OCI-LY3 (cell line): ENCODE measurements around the gene BABAM2.

ENCODE experiments used
- H2AFZ ChIP-seq: fragments of 200-600, 300-600 bp; shearing (Covaris generic); 2 replicates; pipeline ENCODE4 v1.6.0; 2014; ENCODE audit warnings: antibody characterized with exemption, low read depth, low read length
- H3K27ac ChIP-seq: fragments of 200-600, 300-600 bp; sonication (generic); 2 replicates; pipeline ENCODE4 v1.5.1; 2014; ENCODE audit warnings: mild to moderate bottlenecking, low read length, moderate library complexity, mixed read lengths
- H3K27me3 ChIP-seq: fragments of 200-600, 300-600 bp; sonication (generic); 2 replicates; pipeline ENCODE4 v1.6.1; 2014; ENCODE audit warnings: low read depth, low read length, mixed read lengths
- H3K36me3 ChIP-seq: fragments of 200-600, 300-600 bp; sonication (generic); replicated peaks from 2 replicates; pipeline ENCODE3; 2014; ENCODE audit warnings: low read depth, low read length, mixed read lengths
- H3K4me1 ChIP-seq: fragments of 300-600, 200-600 bp; sonication (generic); 2 replicates; pipeline ENCODE4 v1.6.1; 2014; ENCODE audit warnings: low read length, mixed read lengths
- H3K4me2 ChIP-seq: fragments of 200-600, 300-600 bp; sonication (generic); 2 replicates; pipeline ENCODE4 v1.6.1; 2014; ENCODE audit warnings: low read length, mixed read lengths
- H3K4me3 ChIP-seq: fragments of 300-600, 200-600 bp; sonication (generic); 2 replicates; pipeline ENCODE4 v1.5.1; 2014; ENCODE audit warnings: antibody characterized with exemption, mild to moderate bottlenecking, low read length, moderate library complexity
- H3K79me2 ChIP-seq: fragments of 300-600, 200-600 bp; shearing (Covaris generic); 2 replicates; pipeline ENCODE4 v1.6.1; 2014; ENCODE audit warnings: mild to moderate bottlenecking, low read length, mixed read lengths
- H3K9ac ChIP-seq: fragments of 300-600, 200-600 bp; shearing (Covaris generic); 2 replicates; pipeline ENCODE4 v1.6.0; 2014; ENCODE audit warnings: mild to moderate bottlenecking, low read length, moderate library complexity
- H3K9me3 ChIP-seq: fragments of 200-600, 300-600 bp; shearing (Covaris generic); 2 replicates; pipeline ENCODE4 v1.6.1; 2014; ENCODE audit warnings: low read length, mixed read lengths; ENCODE audit not compliant: insufficient read depth
- H4K20me1 ChIP-seq: fragments of 200-600, 300-600 bp; sonication (generic); 2 replicates; pipeline ENCODE4 v1.6.1; 2016; ENCODE audit warnings: low read length, mixed read lengths; ENCODE audit not compliant: insufficient read depth
- EZH2phosphoT487 ChIP-seq: fragments of 200-600 bp; shearing (Covaris generic); IDR thresholded peaks from 2 replicates; pipeline ENCODE4 v1.6.1; 2018; ENCODE audit warnings: antibody characterized with exemption, mixed run types, low read depth
- TF ChIP-seq, protein P1 (sequence below): fragments of 200-600, 300-600 bp; sonication (generic); IDR thresholded peaks from 2 replicates; pipeline ENCODE4 v1.5.1; 2014; ENCODE audit warnings: antibody characterized with exemption, low read length, low read depth

The BABAM2 gene

GRCh38 chr2:28355521-28356094, 465.1 kb downstream of the BABAM2 start:
- no peaks in the 10 kb centered on the region for H3K79me2 ChIP-seq
- peaks cover 35% of the 10 kb centered on the region for H3K4me1 ChIP-seq
- H3K9me3 ChIP-seq: no peaks in the 10 kb centered on the region
- H3K27me3 ChIP-seq: no peaks in the 10 kb centered on the region
- no peak overlapping the region for H3K4me3 ChIP-seq
- no peak for TF ChIP-seq EZH2phosphoT487
- TF ChIP-seq, protein P1, sequence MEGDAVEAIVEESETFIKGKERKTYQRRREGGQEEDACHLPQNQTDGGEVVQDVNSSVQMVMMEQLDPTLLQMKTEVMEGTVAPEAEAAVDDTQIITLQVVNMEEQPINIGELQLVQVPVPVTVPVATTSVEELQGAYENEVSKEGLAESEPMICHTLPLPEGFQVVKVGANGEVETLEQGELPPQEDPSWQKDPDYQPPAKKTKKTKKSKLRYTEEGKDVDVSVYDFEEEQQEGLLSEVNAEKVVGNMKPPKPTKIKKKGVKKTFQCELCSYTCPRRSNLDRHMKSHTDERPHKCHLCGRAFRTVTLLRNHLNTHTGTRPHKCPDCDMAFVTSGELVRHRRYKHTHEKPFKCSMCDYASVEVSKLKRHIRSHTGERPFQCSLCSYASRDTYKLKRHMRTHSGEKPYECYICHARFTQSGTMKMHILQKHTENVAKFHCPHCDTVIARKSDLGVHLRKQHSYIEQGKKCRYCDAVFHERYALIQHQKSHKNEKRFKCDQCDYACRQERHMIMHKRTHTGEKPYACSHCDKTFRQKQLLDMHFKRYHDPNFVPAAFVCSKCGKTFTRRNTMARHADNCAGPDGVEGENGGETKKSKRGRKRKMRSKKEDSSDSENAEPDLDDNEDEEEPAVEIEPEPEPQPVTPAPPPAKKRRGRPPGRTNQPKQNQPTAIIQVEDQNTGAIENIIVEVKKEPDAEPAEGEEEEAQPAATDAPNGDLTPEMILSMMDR: no peak
- no peak overlapping the region for H3K9ac ChIP-seq
- no peak overlapping the region for H3K27ac ChIP-seq
- no peaks in the 10 kb centered on the region for H4K20me1 ChIP-seq
- H3K36me3 ChIP-seq: no peaks in the 10 kb centered on the region
- H2AFZ ChIP-seq: no peak overlapping the region
- no peak overlapping the region for H3K4me2 ChIP-seq

- H3K27me3 ChIP-seq: no peaks in the 10 kb centered on the region
- no peak overlapping the region for H3K4me3 ChIP-seq
- TF ChIP-seq EZH2phosphoT487: no peak
- TF ChIP-seq, protein P1: no peak
- no peak overlapping the region for H2AFZ ChIP-seq
- H4K20me1 ChIP-seq: no peaks in the 10 kb centered on the region
- no peak overlapping the region for H3K4me2 ChIP-seq
- H3K9ac ChIP-seq: no peak overlapping the region
- H3K79me2 ChIP-seq: no peaks in the 10 kb centered on the region
- no peak overlapping the region for H3K27ac ChIP-seq
- no peaks in the 10 kb centered on the region for H3K36me3 ChIP-seq
- peaks cover 28% of the 10 kb centered on the region for H3K4me1 ChIP-seq
- H3K9me3 ChIP-seq: no peaks in the 10 kb centered on the region
Measured at GRCh38 chr2:28356095-28356911, 465.8 kb downstream of the BABAM2 start.

DNA sequence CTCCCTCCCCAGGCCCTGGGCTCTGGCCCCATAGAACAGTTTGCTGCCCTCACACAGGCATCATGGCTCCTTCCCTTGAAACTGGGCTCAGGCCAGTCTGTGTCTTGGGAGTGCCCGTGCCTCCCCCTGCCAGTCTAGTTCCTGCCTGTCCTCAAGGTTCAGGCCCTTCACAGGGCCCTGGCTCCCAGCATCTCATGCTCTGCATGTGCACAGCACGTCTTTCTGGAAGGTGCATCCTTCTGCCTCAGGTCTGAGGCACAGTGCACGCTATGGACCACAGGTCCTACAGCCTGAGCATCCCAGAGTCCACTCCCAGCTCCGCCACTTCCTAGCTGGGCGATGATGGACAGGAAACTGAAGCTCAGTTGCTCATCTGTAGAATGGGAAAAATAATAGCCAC, 466.5 kb downstream of the BABAM2 start:
- no peak overlapping the region for H3K27ac ChIP-seq
- H3K9ac ChIP-seq: no peak overlapping the region
- no peaks in the 10 kb centered on the region for H3K9me3 ChIP-seq
- H3K4me3 ChIP-seq: no peak overlapping the region
- H2AFZ ChIP-seq: no peak overlapping the region
- no peaks in the 10 kb centered on the region for H3K36me3 ChIP-seq
- TF ChIP-seq EZH2phosphoT487: no peak
- TF ChIP-seq, protein P1: no peak
- H4K20me1 ChIP-seq: no peaks in the 10 kb centered on the region
- H3K4me1 ChIP-seq: peaks cover 20% of the 10 kb centered on the region
- no peak overlapping the region for H3K4me2 ChIP-seq
- H3K79me2 ChIP-seq: no peaks in the 10 kb centered on the region
- no peaks in the 10 kb centered on the region for H3K27me3 ChIP-seq

DNA sequence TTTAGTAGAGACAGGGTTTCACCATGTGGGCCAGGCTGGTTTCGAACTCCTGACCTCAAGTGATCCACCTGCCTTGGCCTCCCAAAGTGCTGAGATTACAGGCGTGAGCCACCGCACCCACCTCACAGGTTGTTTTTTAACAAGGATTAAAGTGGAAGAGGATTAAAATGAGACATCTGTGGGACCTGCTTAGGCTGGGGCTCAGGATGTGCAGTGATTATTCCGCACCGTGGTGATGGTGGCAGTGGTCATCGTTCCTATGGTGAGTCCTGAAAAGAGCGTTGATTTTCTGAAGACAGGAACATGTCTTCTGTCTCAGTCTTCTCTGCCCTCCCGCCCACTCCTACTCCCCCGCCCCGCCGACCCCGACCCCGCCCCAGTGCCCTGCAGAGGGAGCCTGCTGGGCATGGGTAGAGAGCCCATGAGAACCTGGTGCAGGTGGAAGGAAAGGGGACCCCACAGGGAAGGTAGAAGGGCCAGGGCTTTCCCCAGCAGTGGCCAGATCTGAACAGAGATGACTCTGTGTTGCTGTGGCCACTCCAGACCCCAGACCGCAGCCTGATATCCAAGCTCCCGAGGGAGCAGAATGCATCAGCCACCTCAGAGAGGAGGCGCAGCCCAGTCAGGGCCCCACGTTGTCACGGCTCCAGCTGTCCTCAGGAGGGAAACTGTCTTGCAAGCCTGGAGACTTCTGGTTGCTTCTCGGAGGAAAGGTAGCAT, 467.6 kb downstream of the BABAM2 start:
- Histone ChIP-seq H3K27me3 (no peaks in the 10 kb centered on the region), H3K4me3 (no peak overlapping the region), H4K20me1 (no peaks in the 10 kb centered on the region), H3K4me1 (peaks cover 17% of the 10 kb centered on the region), H3K79me2 (no peaks in the 10 kb centered on the region), H3K27ac (no peak overlapping the region), H2AFZ (no peak overlapping the region), H3K9ac (no peak overlapping the region), H3K9me3 (no peaks in the 10 kb centered on the region), H3K4me2 (no peak overlapping the region), H3K36me3 (no peaks in the 10 kb centered on the region)
- TF ChIP-seq, protein P1: no peak
- no peak for TF ChIP-seq EZH2phosphoT487
